CD14-positive monocyte (primary cell): Measurements from ENCODE around the gene DISP2. TPM values are rescaled to one million over a fixed set of nuclear protein-coding genes. Genes with fewer than 3 reads are reported as not detected.

Source experiments
- DNase-seq, 3 donors: peaks; one replicate each; pipeline ENCODE4 v3.0.0-alpha.2; 2011 to 2022
- H2AFZ ChIP-seq: 2 replicates; pipeline ENCODE4 v1.6.0; 2012; ENCODE audit warnings: mild to moderate bottlenecking, low read depth, low read length, inconsistent platforms; ENCODE audit not compliant: insufficient read depth, poor library complexity, severe bottlenecking
- H3K27ac ChIP-seq, 2 donors: 1 replicate in 1 of 2; 2 replicates in 1 of 2; pipeline ENCODE4 v1.5.1; 2012 to 2013; ENCODE audit warnings: low read length in 2 of 2, control low read depth in 1 of 2, inconsistent platforms in 1 of 2, low read depth in 1 of 2, mild to moderate bottlenecking in 1 of 2
- H3K27me3 ChIP-seq, 2 donors: one replicate each; pipeline versions ENCODE4 v1.6.0 to v1.6.1; 2011 to 2013; ENCODE audit warnings: low read length in 2 of 2; ENCODE audit not compliant: control insufficient read depth in 2 of 2, insufficient read depth in 2 of 2
- H3K36me3 ChIP-seq, 2 donors: replicated peaks in 1 of 2; 1 replicate in 1 of 2; 2 replicates in 1 of 2; pipeline versions ENCODE4 v1.5.1 to v1.6.1; 2012 to 2013; ENCODE audit warnings: low read length in 2 of 2, control low read depth in 1 of 2, inconsistent platforms in 1 of 2, mild to moderate bottlenecking in 1 of 2; ENCODE audit not compliant: insufficient read depth in 2 of 2, control insufficient read depth in 1 of 2
- H3K4me1 ChIP-seq, 2 donors: 1 replicate in 1 of 2; 2 replicates in 1 of 2; pipeline versions ENCODE4 v1.5.1 to v1.6.1; 2012 to 2013; ENCODE audit warnings: low read length in 2 of 2, control low read depth in 1 of 2, inconsistent platforms in 1 of 2, mild to moderate bottlenecking in 1 of 2, moderate library complexity in 1 of 2; ENCODE audit not compliant: insufficient read depth in 2 of 2, control insufficient read depth in 1 of 2
- H3K4me2 ChIP-seq: replicated peaks from 2 replicates; pipeline ENCODE3; 2012; ENCODE audit warnings: low read length, moderate library complexity, mild to moderate bottlenecking; ENCODE audit not compliant: poor library complexity, severe bottlenecking; ENCODE audit errors: extremely low read depth
- H3K4me3 ChIP-seq, 3 experiments: fragments of 200-600 bp in 1 of 3; sonication (generic) in 1 of 3; replicated peaks in 1 of 3; 1 replicate in 2 of 3; 2 replicates in 1 of 3; pipeline ENCODE4 v1.5.1; 2011 to 2013; ENCODE audit warnings: low read length in 3 of 3, mild to moderate bottlenecking in 3 of 3, control low read depth in 2 of 3, low read depth in 2 of 3, inconsistent platforms in 1 of 3, moderate library complexity in 1 of 3
- H3K79me2 ChIP-seq: 2 replicates; pipeline ENCODE4 v1.6.0; 2012; ENCODE audit warnings: mild to moderate bottlenecking, control low read depth, inconsistent platforms, low read length, moderate library complexity; ENCODE audit not compliant: insufficient read depth
- H3K9ac ChIP-seq: 2 replicates; pipeline ENCODE4 v1.6.0; 2017; ENCODE audit warnings: low read length, mild to moderate bottlenecking; ENCODE audit not compliant: insufficient read depth, poor library complexity, severe bottlenecking
- H3K9me3 ChIP-seq, 2 donors: replicated peaks in 1 of 2; 1 replicate in 1 of 2; 2 replicates in 1 of 2; pipeline versions ENCODE4 v1.5.1 to v1.6.1; 2012 to 2013; ENCODE audit warnings: low read length in 2 of 2, control low read depth in 1 of 2; ENCODE audit not compliant: control insufficient read depth in 1 of 2, insufficient read depth in 1 of 2
- H4K20me1 ChIP-seq: 2 replicates; pipeline ENCODE4 v1.6.0; 2012; ENCODE audit warnings: mild to moderate bottlenecking, low read length, control low read depth, moderate library complexity; ENCODE audit not compliant: insufficient read depth
- H3K27ac Mint-ChIP-seq, 7 donors: one replicate each; pipeline ENCODE4 v1.8.0; 2020; ENCODE audit warnings: mild to moderate bottlenecking in 7 of 7, mixed read lengths in 7 of 7, moderate library complexity in 6 of 7, inconsistent platforms in 2 of 7
- H3K27me3 Mint-ChIP-seq, 3 donors: one replicate each; pipeline ENCODE4 v1.8.0; 2021 to 2022; ENCODE audit warnings: low read depth in 3 of 3, mild to moderate bottlenecking in 3 of 3, mixed read lengths in 3 of 3, moderate library complexity in 3 of 3, inconsistent platforms in 1 of 3
- H3K36me3 Mint-ChIP-seq, 2 donors: one replicate each; pipeline ENCODE4 v1.8.0; 2020; ENCODE audit warnings: mixed read lengths in 2 of 2, inconsistent platforms in 1 of 2, mild to moderate bottlenecking in 1 of 2
- H3K4me1 Mint-ChIP-seq: one replicate; pipeline ENCODE4 v1.8.0; 2020; ENCODE audit warnings: mild to moderate bottlenecking, mixed read lengths
- H3K4me3 Mint-ChIP-seq, 2 donors: one replicate each; pipeline ENCODE4 v1.8.0; 2020; ENCODE audit warnings: mild to moderate bottlenecking in 2 of 2, mixed read lengths in 2 of 2, moderate library complexity in 1 of 2
- H3K9me3 Mint-ChIP-seq, 7 donors: one replicate each; pipeline ENCODE4 v1.8.0; 2020 to 2022; ENCODE audit warnings: mixed read lengths in 7 of 7, mild to moderate bottlenecking in 6 of 7, moderate library complexity in 6 of 7, inconsistent platforms in 2 of 7
- WGBS: methylation state at CpG from one replicate; pipeline ENCODE4 v1.1.5; 2013; ENCODE audit warnings: missing lambda C conversion rate; ENCODE audit not compliant: insufficient coverage; 5-methylcytosine and 5-hydroxymethylcytosine counted together
- intact Hi-C, 2 donors: fragments of 100-400 bp; cut with micrococcal nuclease; formaldehyde crosslinking; loops; one replicate each; pipeline versions ENCODE4 v1.15.0 to v1.15.1; 2023
- polyA plus RNA-seq, 3 donors: library from polyadenylated mRNA; depleted of rRNA in 1 of 3; unstranded in 2 of 3; stranded (reverse) in 1 of 3; fragments of 300-500 nt in 2 of 3; fragments of >200 nt in 1 of 3; fragmentation: Illumina TruSeq in 2 of 3; gene quantifications; 1 replicate in 2 of 3; 2 replicates in 1 of 3; pipeline ENCODE4 v1.2.3, GENCODE V29; 2012 to 2021
- TF ChIP-seq, protein P1 (sequence below): fragments of 200-600 bp; IDR thresholded peaks from one replicate; pipeline ENCODE4 v1.8.0; 2022; ENCODE audit warnings: antibody characterized with exemption, mild to moderate bottlenecking

Gene DISP2
- polyA plus RNA-seq, 3 donors: 0.01 TPM; not detected in 1

DNA sequence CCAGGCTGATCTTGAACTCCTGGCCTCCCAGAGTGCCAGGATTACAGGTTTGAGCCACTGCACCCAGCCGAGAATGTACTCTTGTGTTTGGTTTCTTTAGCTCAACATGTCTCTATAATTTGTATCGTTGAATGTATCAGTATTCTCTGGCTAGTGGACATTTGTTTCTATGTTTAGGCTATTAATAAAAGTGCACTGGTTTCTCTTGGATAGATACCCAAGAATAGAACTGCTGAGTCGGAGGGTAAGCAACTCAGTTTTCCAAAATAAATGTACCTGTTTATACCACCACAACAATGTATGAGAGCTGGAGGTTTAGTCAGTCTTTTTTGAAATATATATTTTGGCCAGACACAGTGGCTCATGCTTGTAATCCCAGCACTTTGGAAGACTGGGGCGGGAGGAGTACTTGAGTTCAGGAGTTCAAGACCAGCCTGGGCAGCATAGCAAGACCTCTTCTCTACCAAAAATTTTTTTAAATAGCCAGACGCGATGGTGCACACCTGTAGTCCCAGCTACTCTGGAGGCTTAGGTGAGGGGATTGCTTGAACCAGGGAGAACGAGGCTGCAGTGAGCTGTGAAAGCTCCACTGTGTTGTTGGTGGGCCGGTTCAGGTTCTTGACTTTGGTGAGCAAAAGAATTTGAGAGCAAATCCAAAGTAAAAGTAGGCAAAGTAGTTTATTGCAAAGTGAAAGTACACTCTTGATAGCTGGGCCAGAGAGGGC lies 39.8 kb downstream of the DISP2 start:
- Mint-ChIP-seq H3K9me3 (no peaks in the 10 kb centered on the region), H3K36me3 (peaks cover 9 to 12% of the 10 kb centered on the region in 2 donors), H3K4me1 (peaks cover 63% of the 10 kb centered on the region), H3K4me3 (peak overlapping the region; percentile 51 to 56), H3K27me3 (peaks cover 0 to 1% (median 0%) of the 10 kb centered on the region in 3 donors), H3K27ac (peak overlapping the region; percentile 61 to 94 (median 82))
- Histone ChIP-seq H3K9me3 (no peaks in the 10 kb centered on the region), H3K79me2 (peaks cover 7% of the 10 kb centered on the region), H3K4me3 (peak overlapping the region in 1 of 3 experiments; percentile 38), H3K4me1 (peaks cover 62 to 71% of the 10 kb centered on the region in 2 donors), H3K4me2 (peak overlapping the region; percentile 57), H2AFZ (no peak overlapping the region), H4K20me1 (no peaks in the 10 kb centered on the region), H3K27me3 (no peaks in the 10 kb centered on the region), H3K27ac (peak overlapping the region; percentile 59 to 72), H3K9ac (no peak overlapping the region), H3K36me3 (peaks cover 0 to 11% of the 10 kb centered on the region in 2 donors)
- no peak for DNase-seq
- TF ChIP-seq, protein P1, sequence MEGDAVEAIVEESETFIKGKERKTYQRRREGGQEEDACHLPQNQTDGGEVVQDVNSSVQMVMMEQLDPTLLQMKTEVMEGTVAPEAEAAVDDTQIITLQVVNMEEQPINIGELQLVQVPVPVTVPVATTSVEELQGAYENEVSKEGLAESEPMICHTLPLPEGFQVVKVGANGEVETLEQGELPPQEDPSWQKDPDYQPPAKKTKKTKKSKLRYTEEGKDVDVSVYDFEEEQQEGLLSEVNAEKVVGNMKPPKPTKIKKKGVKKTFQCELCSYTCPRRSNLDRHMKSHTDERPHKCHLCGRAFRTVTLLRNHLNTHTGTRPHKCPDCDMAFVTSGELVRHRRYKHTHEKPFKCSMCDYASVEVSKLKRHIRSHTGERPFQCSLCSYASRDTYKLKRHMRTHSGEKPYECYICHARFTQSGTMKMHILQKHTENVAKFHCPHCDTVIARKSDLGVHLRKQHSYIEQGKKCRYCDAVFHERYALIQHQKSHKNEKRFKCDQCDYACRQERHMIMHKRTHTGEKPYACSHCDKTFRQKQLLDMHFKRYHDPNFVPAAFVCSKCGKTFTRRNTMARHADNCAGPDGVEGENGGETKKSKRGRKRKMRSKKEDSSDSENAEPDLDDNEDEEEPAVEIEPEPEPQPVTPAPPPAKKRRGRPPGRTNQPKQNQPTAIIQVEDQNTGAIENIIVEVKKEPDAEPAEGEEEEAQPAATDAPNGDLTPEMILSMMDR: no peak
- 67% methylated on average over 1 of the region's 8 CpGs for WGBS
- intact Hi-C loops: no loop called here

DNA sequence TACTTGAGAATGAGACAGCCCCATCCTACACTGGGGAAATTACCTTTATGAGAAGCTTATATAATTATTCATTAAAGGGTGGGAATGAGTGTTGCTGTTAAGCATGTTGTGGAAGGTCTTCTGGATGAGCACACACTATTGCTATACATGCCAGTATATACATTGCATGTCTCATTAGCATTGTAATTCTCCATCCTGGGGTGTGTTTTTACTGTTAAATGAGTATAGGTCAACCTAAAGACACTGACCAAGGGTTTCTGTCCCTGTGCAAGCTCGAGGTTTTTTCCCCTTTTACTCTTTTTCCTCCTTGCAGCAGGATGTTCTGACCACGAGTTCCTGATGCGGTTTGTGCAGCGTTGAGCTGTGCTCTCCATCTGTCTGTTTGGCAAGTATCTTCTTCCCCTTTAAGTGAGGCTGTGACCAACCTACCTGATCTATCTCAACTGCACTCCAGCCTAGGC lies 40.4 kb downstream of the DISP2 start:
- H4K20me1 ChIP-seq: no peaks in the 10 kb centered on the region
- H3K4me1 ChIP-seq: peaks cover 60 to 68% of the 10 kb centered on the region in 2 donors
- TF ChIP-seq, protein P1: no peak
- H3K36me3 ChIP-seq: peaks cover 0 to 5% of the 10 kb centered on the region in 2 donors
- intact Hi-C loops: no loop called here
- peak overlapping the region in 1 of 3 experiments; percentile 38 for H3K4me3 ChIP-seq
- peak overlapping the region; percentile 51 to 56 for H3K4me3 Mint-ChIP-seq
- no peak overlapping the region for H2AFZ ChIP-seq
- peak overlapping the region; percentile 61 to 94 (median 82) for H3K27ac Mint-ChIP-seq
- H3K27me3 ChIP-seq: no peaks in the 10 kb centered on the region
- peak overlapping the region; percentile 59 to 72 for H3K27ac ChIP-seq
- H3K36me3 Mint-ChIP-seq: peaks cover 4 to 7% of the 10 kb centered on the region in 2 donors
- H3K9me3 ChIP-seq: no peaks in the 10 kb centered on the region
- H3K9ac ChIP-seq: no peak overlapping the region
- 0% methylated on average over 4 of the region's 4 CpGs for WGBS
- peak overlapping the region; percentile 57 for H3K4me2 ChIP-seq
- peaks cover 60% of the 10 kb centered on the region for H3K4me1 Mint-ChIP-seq
- H3K79me2 ChIP-seq: peaks cover 7% of the 10 kb centered on the region
- H3K9me3 Mint-ChIP-seq: no peaks in the 10 kb centered on the region
- peak; percentile 73 to 87 (median 82) for DNase-seq
- peaks cover 0 to 1% (median 0%) of the 10 kb centered on the region in 3 donors for H3K27me3 Mint-ChIP-seq
